Activated naive CD8-positive, alpha-beta T cell treated with anti-CD3 and anti-CD28 coated beads for 36 hours (primary cell): ENCODE data around the gene KCNMA1. TPM values are rescaled to one million over a fixed set of nuclear protein-coding genes. Genes with fewer than 3 reads are reported as not detected.

Source experiments
- DNase-seq: peaks from one replicate; pipeline ENCODE4 v3.0.0; 2021
- H3K27ac Mint-ChIP-seq: one replicate; pipeline ENCODE4 v1.8.0; 2022; ENCODE audit warnings: mild to moderate bottlenecking, moderate library complexity, mixed read lengths
- H3K27me3 Mint-ChIP-seq: one replicate; pipeline ENCODE4 v1.8.0; 2022; ENCODE audit warnings: mild to moderate bottlenecking, mixed read lengths
- H3K36me3 Mint-ChIP-seq: one replicate; pipeline ENCODE4 v1.8.0; 2021; ENCODE audit warnings: mild to moderate bottlenecking, mixed read lengths
- H3K4me1 Mint-ChIP-seq: one replicate; pipeline ENCODE4 v1.8.0; 2021; ENCODE audit warnings: mixed read lengths
- H3K4me3 Mint-ChIP-seq: one replicate; pipeline ENCODE4 v1.8.0; 2022; ENCODE audit warnings: mild to moderate bottlenecking, moderate library complexity, mixed read lengths
- H3K9me3 Mint-ChIP-seq: one replicate; pipeline ENCODE4 v1.8.0; 2022; ENCODE audit warnings: mixed read lengths
- total RNA-seq, 2 experiments: library from RNA; stranded (reverse); gene quantifications; one replicate each; pipeline ENCODE4 v1.2.3, GENCODE V29; 2021

Gene KCNMA1
- total RNA-seq, 2 experiments from 2014 or later = not detected

DNA sequence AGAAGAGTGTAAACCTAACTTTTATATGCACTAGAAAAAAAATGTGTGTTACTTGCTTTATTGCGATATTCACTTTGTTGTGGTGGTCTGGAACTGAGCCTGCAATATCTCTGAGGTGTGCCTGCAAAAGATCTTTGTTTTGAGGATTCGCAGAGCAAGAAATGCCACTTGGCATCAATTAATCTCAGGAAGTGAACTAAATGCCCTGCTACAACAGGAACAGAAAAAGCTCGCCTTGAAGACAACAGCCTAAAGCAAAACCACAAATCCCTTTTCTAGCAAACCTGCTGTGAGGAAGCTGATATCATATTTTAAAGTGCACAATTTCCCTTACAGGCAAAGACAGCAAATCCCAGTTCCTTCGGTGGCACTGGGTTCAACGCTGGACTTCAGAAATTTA is 675.8 kb downstream of the KCNMA1 start:
- Mint-ChIP-seq H3K36me3 (no peaks in the 10 kb centered on the region), H3K27me3 (peaks cover 4% of the 10 kb centered on the region), H3K27ac (no peak overlapping the region)

DNA sequence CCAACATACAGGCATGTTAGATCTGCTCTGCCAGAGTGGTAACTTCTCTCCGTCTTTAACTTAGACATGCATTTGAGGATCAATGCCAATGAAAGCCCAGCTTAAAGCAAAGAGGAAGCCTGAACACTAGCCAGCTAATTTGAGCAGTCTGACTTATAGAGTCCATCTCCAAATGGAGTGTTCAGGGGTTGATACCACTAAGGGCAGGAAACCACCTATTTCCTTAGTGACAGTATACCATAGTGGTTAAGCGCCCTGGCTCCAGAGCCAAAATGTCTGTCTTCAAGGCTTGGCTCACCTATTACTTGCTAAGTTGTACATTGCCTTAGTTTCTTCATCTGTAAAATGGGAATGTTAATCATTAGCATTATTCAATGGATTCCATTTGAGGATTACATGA is 678.5 kb downstream of the KCNMA1 start:
- Mint-ChIP-seq H3K9me3 (no peaks in the 10 kb centered on the region), H3K27ac (no peak overlapping the region), H3K36me3 (no peaks in the 10 kb centered on the region), H3K4me1 (no peaks in the 10 kb centered on the region), H3K4me3 (no peak overlapping the region), H3K27me3 (no peaks in the 10 kb centered on the region)
- DNase-seq = no peak

More for the DNA sequence above, 675.8 kb downstream of the KCNMA1 start:
- no peaks in the 10 kb centered on the region for H3K4me1 Mint-ChIP-seq
- no peak overlapping the region for H3K4me3 Mint-ChIP-seq
- H3K9me3 Mint-ChIP-seq = no peaks in the 10 kb centered on the region
- DNase-seq = no peak

DNA sequence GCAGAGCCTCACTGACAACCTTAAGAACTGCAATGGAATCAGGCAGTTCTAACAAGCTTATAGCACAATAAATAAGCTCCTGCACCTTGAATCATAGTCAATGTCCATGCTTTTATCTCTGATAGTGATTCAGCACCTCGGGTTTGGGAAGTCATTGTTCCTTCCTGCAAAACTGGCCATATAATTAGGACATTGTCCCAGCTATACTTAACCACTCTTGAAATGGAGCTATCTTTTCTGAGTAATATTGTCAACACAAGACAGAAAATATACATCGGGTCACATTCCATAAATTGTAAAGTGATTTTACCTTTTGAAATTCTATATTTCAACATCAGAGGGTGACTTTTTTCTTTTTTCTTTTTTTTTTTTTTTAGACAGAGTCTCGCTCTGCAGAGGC is 682.8 kb downstream of the KCNMA1 start:
- Mint-ChIP-seq H3K36me3 (no peaks in the 10 kb centered on the region), H3K4me3 (no peak overlapping the region), H3K4me1 (no peaks in the 10 kb centered on the region), H3K27ac (no peak overlapping the region), H3K9me3 (no peaks in the 10 kb centered on the region), H3K27me3 (no peaks in the 10 kb centered on the region)
- no peak for DNase-seq

DNA sequence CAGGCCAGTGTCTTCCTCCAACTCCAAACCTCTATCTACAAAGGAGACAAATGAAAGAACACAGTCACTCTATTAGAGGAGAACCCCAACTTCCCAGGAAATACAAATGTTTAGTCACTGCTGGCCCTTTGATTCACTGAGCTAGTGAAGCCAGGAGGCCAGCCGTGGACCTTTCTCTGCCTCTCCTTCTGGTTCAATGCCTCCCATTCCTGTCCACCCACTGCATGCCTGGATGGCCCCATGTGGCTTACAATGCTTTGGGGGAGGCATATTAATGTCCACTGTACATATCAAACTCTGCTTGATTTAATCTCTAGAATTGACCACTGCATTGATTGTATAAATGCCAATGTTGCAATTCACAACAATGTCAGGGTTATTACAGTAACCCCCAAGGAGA is 687.3 kb downstream of the KCNMA1 start:
- Mint-ChIP-seq H3K9me3 (no peaks in the 10 kb centered on the region), H3K4me3 (no peak overlapping the region), H3K4me1 (no peaks in the 10 kb centered on the region), H3K27ac (no peak overlapping the region), H3K27me3 (no peaks in the 10 kb centered on the region), H3K36me3 (no peaks in the 10 kb centered on the region)
- DNase-seq = no peak

DNA sequence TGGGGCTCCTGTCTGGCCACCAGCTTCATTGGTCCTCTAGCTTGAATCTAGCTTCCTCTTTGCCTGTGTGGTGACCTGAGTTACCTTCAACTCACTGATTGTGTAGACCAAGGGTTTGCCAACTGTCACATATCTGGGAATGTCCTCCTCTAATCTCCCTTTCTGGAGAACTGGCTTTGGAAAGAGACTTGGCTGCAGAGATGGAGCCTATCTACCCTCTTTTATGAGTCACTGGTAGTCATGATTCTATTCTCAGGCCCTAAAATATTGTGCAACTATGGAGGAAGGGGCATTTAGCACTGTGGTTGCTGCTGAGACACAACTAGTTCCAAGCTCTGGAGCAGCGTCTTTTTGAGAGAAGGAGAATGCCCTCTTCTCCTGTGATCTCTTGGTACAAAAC is 691.3 kb downstream of the KCNMA1 start:
- Mint-ChIP-seq H3K4me1 (no peaks in the 10 kb centered on the region), H3K9me3 (no peaks in the 10 kb centered on the region), H3K36me3 (no peaks in the 10 kb centered on the region), H3K27me3 (peaks cover 5% of the 10 kb centered on the region), H3K4me3 (no peak overlapping the region), H3K27ac (no peak overlapping the region)
- no peak for DNase-seq

DNA sequence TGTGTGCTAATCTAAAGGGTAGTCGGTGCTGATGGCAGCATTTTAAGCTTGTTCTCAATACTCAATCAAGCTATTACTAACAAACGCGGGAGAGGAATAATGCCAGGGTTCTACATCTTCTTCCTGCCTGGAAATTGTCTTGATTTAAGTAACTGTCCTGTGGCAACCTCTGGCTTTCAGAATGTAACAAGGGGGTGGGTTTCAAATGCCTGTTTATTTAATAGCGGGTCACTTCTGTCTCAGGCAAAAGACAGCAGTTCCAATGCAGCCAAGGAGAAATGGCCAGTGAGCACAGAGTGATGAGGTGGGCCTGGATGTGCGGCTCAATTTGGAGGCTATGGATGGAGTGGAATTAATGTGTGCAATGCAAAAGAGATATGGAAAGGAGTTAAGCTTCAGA is 692.4 kb downstream of the KCNMA1 start:
- Mint-ChIP-seq H3K27me3 (peaks cover 5% of the 10 kb centered on the region), H3K4me3 (no peak overlapping the region), H3K27ac (no peak overlapping the region), H3K4me1 (no peaks in the 10 kb centered on the region), H3K36me3 (no peaks in the 10 kb centered on the region), H3K9me3 (no peaks in the 10 kb centered on the region)
- DNase-seq = no peak

DNA sequence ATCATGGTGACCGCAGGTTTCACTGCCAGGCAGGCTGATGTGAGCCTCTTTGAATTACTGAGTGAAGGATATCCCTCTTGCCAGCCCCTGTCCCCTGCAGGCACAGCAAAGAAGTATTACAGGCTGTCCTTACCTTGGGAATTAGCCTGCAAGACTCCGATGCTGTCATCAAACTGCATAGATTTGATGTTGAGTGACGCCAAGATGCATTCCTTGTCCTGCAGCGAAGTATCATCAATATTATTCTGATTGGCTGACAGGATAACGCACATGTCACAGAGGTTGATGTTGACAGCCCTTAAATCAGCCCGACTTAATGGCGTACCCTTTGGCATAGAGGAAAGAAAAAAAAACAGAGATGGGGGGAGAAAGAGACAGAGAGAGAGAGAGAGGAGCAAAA is 693.0 kb downstream of the KCNMA1 start:
- H3K4me1 Mint-ChIP-seq = no peaks in the 10 kb centered on the region
- H3K9me3 Mint-ChIP-seq = no peaks in the 10 kb centered on the region
- no peak overlapping the region for H3K4me3 Mint-ChIP-seq
- H3K27ac Mint-ChIP-seq = no peak overlapping the region
- H3K36me3 Mint-ChIP-seq = no peaks in the 10 kb centered on the region
- no peak for DNase-seq
- peaks cover 5% of the 10 kb centered on the region for H3K27me3 Mint-ChIP-seq

DNA sequence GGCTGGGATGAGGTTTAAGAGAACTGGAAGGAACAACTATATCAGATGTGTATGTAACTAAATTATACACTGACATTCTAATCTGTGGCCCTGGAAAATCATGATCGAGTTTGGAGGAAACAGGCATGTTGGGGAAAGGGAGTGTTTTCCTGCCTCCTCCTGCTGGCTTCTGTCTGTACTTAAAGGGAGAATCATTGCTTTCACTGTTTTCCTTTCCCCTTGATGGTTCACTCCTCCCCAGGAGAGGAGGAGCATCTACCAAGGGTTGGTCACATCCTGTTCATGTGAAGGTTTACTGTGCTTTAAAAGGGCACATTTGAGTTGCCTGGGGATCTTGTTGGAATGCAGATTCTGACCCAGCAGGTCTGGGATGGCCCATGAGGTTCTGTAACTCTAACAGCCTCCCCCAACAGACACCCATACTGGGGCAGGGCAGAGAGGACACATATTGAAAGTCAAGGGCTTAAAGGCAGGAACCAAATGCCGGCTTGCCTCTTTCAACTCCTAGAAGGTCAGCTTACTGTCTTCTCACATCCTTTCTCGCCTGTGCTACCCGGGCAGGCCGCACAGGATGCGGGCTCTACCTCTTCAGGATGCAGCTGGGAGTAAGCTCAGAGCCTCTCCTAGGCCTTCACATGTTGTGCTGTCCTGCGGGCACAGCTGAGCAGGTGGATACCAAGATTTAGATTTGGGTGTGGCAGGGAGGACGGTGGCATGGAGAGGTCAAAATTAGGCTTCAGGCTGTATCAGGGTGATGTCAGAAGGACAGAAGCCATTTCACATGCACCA is 694.8 kb downstream of the KCNMA1 start:
- Mint-ChIP-seq H3K4me3 (no peak overlapping the region), H3K9me3 (no peaks in the 10 kb centered on the region), H3K27me3 (peaks cover 7% of the 10 kb centered on the region), H3K4me1 (no peaks in the 10 kb centered on the region), H3K27ac (no peak overlapping the region), H3K36me3 (no peaks in the 10 kb centered on the region)
- DNase-seq = no peak

DNA sequence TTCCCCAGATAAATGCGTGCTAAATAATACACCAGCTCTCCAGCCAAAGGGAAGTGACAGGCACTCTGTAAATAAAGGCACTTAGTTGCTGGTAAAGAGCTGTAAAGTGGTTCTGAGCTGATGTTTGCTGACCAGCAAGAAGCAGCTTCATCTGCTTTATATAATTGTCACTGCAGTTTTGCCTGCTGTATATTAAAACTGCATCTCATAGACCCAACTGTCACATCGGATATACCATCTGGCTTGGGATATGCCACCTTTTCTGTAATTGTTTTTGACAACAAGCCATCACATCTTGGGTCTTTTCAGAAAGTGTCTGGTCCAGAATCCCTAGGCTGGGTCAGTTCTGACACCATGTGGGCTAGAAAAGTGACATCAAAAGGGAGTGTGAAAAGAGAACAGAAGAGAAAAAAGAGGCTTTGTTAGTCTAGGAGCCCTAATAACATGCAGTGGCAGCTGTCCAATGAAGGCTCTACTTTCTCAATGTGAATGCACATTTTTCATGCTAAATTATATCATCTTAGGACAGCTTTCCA is 697.6 kb downstream of the KCNMA1 start:
- no peak overlapping the region for H3K27ac Mint-ChIP-seq
- no peaks in the 10 kb centered on the region for H3K9me3 Mint-ChIP-seq
- H3K4me1 Mint-ChIP-seq = no peaks in the 10 kb centered on the region

DNA sequence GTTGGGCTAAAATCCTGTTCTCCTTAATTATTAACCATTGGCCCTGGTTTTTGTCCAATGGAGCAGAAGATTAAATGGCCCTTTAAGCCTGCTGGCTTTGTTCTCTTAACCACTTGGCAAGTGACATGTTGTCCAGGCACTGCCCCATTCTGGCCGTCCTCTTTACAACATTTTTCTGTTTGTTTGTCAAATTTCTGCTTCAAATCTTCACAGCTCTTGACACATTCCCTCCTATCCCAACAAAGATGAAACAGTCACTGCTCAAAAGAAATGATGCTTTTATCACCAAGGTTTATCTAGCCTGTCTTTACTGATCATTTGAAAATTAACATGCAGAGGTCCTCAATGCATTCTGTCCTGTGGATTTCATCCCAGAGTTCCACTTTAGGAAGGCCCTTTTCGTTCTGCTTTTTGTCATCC is 700.4 kb downstream of the KCNMA1 start:
- Mint-ChIP-seq H3K27me3 (peaks cover 3% of the 10 kb centered on the region), H3K4me1 (no peaks in the 10 kb centered on the region), H3K9me3 (no peaks in the 10 kb centered on the region), H3K36me3 (no peaks in the 10 kb centered on the region), H3K27ac (no peak overlapping the region), H3K4me3 (no peak overlapping the region)
- no peak for DNase-seq

More for the DNA sequence above, 697.6 kb downstream of the KCNMA1 start:
- H3K27me3 Mint-ChIP-seq = peaks cover 7% of the 10 kb centered on the region
- no peaks in the 10 kb centered on the region for H3K36me3 Mint-ChIP-seq
- H3K4me3 Mint-ChIP-seq = no peak overlapping the region
- no peak for DNase-seq

DNA sequence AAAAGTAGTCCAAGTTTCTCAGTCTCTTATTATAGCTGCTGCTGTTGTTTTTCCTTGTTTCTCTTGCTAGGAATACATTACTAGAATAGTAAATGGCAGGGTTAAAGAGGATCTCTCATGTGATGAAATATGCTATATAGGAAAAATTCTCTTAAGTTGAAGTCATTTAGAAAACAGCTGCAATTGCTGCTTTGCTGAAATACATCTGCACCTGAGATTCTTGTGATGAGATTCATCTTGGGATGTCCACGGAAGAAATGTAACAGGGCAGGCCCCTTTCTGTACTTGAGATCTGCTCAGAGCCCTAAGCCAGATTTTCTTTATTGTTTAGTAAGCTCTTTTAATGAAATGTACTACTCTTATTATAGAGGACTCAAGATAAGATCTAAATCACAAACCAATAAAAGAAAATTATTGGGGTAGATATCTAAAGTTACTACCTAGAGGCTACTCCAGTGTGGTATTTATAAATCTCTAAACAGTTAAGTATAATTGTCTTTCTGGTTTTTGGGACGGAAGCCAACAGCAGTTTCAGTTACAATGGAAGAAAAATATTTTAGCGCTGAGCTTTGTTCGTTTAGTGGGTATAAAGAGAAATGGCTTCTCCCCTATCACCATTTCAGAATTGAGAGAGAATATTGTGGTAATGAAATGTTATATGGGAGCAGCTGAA is 701.5 kb downstream of the KCNMA1 start:
- no peak overlapping the region for H3K4me3 Mint-ChIP-seq
- H3K9me3 Mint-ChIP-seq = no peaks in the 10 kb centered on the region
- peaks cover 3% of the 10 kb centered on the region for H3K27me3 Mint-ChIP-seq
- no peak for DNase-seq
- no peaks in the 10 kb centered on the region for H3K4me1 Mint-ChIP-seq
- H3K27ac Mint-ChIP-seq = no peak overlapping the region
- no peaks in the 10 kb centered on the region for H3K36me3 Mint-ChIP-seq

DNA sequence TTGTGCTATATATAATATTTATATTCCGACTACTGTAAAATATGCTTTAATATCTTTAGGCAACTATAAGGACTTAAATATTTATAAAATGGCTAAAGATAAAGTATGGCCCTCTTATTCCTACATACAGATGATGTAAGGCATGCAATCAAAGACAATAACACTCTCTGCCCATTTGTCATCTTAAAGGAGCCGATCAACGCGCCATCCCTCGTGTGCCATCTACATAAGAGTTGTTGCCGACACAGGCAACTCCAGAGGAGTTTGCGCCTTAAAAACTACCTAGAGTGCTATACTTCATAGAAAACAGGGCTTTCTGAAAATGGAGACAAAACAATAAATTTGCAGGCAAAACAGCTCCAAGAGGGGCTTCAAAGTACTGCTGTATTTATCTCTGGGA is 709.0 kb downstream of the KCNMA1 start:
- no peak for DNase-seq
- Mint-ChIP-seq H3K27me3 (peaks cover 11% of the 10 kb centered on the region), H3K4me3 (no peak overlapping the region), H3K36me3 (no peaks in the 10 kb centered on the region), H3K27ac (no peak overlapping the region), H3K4me1 (no peaks in the 10 kb centered on the region), H3K9me3 (peaks cover 4% of the 10 kb centered on the region)

DNA sequence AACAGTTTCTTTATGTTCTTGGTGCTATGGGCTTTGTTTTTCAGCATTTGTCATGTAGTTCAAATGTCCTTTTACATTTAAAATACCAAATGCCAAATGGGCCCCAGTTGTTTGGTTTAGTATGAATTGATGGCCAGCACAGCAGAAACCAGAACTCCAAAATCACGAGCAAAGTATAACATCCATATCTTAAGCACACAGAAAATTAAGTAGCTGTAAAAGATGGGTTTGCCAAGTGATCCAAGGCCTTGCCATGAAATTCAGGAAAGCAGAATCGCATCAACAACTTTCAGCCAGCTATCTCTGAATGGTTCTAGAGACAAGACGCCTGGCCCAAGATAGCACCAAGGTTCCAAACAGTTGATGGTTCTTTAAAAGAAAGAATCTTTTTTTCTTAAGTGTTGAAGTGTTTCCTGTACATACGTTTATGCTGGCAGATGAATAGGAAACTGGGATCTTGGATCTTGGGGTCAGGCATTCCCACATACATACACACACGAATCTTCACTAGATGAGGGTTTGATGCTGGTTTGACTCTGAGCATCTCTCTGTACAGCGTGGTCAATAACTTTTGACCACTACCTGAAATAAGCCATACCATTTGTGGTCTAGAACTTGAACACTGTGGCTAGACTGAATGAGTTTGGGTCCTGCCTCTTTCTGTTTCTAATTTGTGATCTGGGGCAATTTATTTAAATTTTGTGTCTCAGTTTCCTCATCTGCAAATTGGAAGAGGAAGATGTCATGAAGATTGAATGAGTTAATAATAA is 711.8 kb downstream of the KCNMA1 start:
- H3K36me3 Mint-ChIP-seq = no peaks in the 10 kb centered on the region
- H3K27me3 Mint-ChIP-seq = peaks cover 11% of the 10 kb centered on the region
- peaks cover 4% of the 10 kb centered on the region for H3K9me3 Mint-ChIP-seq
- no peak overlapping the region for H3K4me3 Mint-ChIP-seq
- no peak for DNase-seq
- H3K27ac Mint-ChIP-seq = no peak overlapping the region
- no peaks in the 10 kb centered on the region for H3K4me1 Mint-ChIP-seq

DNA sequence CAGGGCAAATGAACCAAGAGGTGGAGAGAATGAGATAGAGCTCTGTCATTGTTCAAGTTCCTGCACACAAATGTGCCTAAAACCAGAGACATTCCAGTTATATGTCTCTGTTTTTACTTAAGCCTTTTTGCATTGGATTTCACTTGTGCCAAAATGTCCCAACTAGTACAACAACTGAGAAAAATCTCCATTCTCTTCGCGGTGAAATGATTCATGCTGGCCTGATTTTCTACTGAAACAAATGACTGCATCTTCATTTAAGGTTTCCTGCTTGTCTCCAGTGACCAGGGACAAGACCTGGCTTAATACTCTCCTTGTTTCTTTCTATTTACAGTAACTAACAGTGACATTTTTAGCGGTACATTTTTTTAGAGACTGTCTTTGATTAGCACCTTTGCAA is 714.9 kb downstream of the KCNMA1 start:
- no peaks in the 10 kb centered on the region for H3K9me3 Mint-ChIP-seq
- no peak overlapping the region for H3K27ac Mint-ChIP-seq
- no peaks in the 10 kb centered on the region for H3K4me1 Mint-ChIP-seq
- H3K4me3 Mint-ChIP-seq = no peak overlapping the region
- no peaks in the 10 kb centered on the region for H3K36me3 Mint-ChIP-seq
- no peak for DNase-seq
- peaks cover 4% of the 10 kb centered on the region for H3K27me3 Mint-ChIP-seq

DNA sequence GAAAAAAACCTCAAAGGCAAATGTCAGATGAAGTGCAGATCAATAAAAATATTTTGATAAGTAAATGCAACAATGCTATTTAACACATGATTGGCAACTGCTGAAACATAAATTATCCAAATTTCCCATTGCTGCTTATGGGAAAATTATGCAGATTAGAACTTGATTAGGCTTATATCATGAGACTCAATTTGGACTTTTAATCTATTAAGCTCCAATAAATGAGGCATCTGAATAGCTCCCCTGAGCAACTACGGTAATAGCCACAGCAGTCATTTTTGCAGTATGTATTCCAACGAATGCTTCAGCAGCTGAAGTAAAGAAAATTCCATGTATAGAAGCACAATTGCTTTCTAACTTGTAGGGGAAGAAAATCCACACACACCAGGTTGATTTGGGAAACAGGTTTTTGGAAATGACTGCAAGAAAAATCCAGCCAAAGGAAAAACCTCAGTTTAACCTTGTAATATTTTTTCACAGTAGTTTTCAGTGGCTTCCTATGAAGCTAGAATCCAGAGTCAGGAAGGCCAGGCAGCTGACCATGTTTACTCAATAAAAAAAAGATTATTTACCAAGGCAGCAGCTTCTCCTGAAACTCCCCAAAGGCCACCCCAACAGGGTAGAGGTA is 716.1 kb downstream of the KCNMA1 start:
- no peak overlapping the region for H3K27ac Mint-ChIP-seq
- H3K4me3 Mint-ChIP-seq = no peak overlapping the region
- DNase-seq = no peak
- H3K4me1 Mint-ChIP-seq = no peaks in the 10 kb centered on the region
- H3K27me3 Mint-ChIP-seq = no peaks in the 10 kb centered on the region
- H3K36me3 Mint-ChIP-seq = no peaks in the 10 kb centered on the region
- H3K9me3 Mint-ChIP-seq = no peaks in the 10 kb centered on the region
